Right kidney (tissue), 9 donors: ENCODE results near the gene CCDC85A.
"Not testable (repeated sequence)": the region's sequence is repeated elsewhere in the genome, so short reads cannot be mapped to it uniquely, and the experiment has no call there.

Experiments used
- DNase-seq: peaks from one replicate; pipeline ENCODE4 v3.0.0-alpha.2; 2016
- long read RNA-seq, 8 donors: transcript quantifications; one replicate each; lab custom pipeline, GENCODE V29; 2026

Gene CCDC85A
- long read RNA-seq, donor 1: 0 reads
- long read RNA-seq, donor 2: 0 reads
- long read RNA-seq, donor 3: 0 reads
- long read RNA-seq, donor 4: 0 reads
- long read RNA-seq, donor 5: 0 reads
- long read RNA-seq, donor 6: 0 reads
- long read RNA-seq, donor 7: 0 reads
- long read RNA-seq, donor 8: 0 reads

GRCh38 chr2:56183643-56184499, at the start of gene CCDC85A:
Gene CCDC85A (plus strand): TSS chr2:56183990. CDS start chr2:56184625, 635 bp downstream.
- peak; percentile 96 for DNase-seq

GRCh38 chr2:56134861-56135260, 48.9 kb upstream of the CCDC85A start:
- DNase-seq: no peak

DNA sequence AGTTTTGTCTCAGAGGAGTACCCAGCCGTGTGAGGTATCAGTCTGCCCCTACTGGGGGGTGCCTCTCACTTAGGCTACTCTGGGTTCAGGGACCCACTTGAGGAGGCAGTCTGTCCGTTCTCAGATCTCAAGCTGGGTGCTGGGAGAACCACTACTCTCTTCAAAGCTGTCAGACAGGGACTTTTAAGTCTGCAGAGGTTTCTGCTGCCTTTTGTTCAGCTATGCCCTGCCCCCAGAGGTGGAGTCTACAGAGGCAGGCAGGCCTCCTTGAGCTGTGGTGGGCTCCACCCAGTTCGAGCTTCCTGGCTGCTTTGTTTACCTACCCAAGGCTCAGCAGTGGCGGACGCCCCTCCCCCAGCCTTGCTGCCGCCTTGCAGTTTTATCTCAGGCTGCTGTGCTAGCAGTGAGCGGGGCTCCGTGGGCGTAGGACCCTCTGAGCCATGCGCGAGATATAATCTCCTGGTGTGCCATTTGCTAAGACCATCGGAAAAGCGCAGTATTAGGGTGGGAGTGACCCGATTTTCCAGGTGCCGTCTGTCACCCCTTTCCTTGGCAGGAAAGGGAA, 41.2 kb upstream of the CCDC85A start:
- not testable (repeated sequence) for DNase-seq

DNA sequence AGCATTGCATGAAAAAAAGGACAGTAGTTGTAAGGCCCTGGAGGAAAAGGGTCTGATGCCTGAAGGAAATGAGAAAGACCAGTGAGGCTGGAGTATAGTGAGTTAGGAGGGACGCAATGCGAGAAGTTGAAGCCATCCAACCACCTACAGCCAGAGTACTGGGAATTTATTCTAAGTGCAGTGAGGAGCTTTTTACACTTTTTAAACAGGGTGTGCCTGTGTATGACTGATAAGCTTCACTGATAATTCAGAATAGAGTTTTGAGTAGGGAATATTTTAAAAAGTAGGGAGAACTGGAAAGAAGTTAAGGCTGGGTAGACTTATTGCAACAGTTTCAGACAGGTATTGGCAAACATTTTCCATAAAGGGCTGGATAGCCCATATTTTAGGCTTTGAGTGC, 35.9 kb upstream of the CCDC85A start:
- no peak for DNase-seq

DNA sequence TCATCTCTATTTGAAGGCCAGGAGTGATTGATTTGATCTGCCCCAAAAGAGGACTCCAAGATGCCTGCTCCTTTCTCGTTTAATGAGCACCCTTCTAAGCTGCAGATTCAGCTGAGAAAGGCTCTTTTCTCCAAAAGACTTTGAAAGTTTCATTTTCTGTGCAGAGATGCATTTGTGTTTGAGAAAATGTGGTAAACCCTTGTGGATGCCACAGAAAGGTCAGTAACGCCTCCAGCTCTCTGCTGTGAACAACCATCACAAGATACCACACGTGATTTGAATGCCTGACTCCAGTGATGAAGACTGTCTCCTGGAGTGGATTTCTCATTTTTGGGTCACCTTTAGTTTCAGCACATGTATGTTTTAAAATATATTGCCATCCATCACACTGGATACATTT, 35.0 kb upstream of the CCDC85A start:
- no peak for DNase-seq

GRCh38 chr2:56151841-56152240, 31.9 kb upstream of the CCDC85A start:
- no peak for DNase-seq

DNA sequence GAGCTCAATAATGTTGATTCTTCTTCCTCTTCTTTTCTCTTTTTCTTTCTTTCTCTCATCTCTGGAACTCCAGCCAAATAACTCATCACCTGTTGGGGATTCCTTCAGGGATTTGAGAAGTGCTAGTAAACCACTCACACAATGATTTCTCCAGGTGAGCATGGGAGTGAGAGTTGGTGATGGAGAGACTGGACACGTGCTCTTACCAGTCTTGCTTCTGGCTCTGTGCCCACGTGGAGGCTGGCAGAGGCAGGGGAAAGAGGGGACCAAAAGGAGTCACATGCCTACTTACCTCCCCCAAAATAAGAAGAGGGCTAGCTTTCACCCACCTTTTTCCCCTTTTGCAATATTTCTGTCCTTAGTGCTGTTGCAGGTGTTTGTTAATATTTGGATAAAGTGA, 28.6 kb upstream of the CCDC85A start:
- DNase-seq: no peak

DNA sequence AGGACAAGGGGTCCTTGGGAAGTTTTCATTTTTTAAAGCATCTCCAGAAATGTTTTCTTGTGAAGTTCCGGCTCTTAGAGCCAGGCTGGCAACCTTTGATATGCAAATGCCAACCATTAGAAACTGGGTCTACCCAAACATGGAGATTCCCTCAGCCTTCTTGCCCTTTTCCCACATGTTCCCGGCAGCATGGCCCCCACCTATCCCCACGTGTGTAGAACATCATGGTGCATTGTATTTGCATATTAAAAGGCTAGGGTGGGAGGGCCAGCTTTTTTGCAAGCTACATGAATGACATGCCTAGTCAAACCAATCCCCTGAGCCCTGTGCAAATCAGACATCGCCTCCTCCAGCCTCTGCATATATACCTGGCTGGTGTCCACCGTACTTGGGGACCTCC, 23.9 kb upstream of the CCDC85A start:
- DNase-seq: not testable (repeated sequence)

DNA sequence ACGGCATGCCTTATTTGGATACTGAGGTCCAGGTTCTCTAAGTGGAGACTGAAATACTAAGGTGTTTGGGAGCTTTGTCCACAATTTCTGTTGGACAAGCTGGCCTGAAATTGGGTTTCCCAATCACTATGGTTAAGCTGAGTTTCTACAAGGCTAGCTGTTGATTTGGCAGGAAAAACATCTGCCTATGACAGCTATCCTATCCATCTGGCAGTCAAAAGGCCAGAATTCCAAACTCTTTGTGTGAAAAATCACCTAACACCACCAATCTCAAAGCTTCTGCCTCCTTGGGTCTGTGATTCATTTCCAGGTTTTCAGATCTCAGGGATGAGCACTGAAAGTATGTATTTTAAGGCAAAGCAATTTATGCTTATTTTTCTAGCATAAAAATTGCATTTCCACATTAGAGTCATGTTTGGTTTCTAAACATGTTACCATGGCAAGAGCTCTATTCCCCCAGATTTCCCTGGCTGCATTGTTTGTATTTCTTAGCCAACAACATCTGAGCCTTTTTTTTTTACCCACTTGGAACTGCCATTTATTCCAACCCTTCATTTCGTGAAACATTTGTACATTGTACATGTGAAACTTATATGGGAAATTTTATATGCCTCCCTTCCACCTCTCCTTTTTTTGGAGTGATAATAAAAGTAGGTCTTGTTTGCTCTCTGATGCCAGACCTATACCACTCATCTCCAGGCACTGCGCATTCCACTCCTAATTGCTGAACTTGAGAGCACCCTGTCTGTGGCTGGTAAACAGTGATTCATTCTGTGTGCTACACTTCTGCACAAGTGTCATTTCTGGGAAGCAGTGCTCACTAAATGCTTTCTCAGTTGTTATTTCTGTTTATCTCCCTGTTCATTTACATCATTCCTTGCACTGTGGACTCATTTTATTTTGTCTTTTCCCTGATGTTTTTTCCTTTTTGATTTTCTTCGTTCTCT, 15.9 kb upstream of the CCDC85A start:
- DNase-seq: no peak

DNA sequence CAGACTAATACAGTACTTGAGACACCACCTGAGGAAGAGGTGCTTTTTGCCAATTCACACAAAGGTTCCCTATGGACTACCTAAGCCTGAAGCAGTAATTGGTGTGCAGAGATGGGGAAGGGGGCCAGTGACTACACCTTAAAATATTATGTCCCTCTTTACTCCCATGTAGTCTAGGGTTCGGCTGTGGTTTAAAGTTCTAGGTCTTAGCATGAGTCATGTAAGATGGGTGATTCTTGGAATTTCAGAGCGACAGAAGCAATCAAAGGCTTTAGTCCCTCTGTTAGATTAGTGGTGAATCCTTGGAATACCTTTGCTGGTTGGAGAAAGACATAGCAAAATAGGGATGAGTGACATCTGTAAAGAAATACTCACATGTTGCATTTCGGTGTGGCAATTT, 14.3 kb upstream of the CCDC85A start:
- DNase-seq: no peak

- DNase-seq: no peak
These were observed 13.3 kb upstream of the CCDC85A start for GRCh38 chr2:56170504-56170903.

DNA sequence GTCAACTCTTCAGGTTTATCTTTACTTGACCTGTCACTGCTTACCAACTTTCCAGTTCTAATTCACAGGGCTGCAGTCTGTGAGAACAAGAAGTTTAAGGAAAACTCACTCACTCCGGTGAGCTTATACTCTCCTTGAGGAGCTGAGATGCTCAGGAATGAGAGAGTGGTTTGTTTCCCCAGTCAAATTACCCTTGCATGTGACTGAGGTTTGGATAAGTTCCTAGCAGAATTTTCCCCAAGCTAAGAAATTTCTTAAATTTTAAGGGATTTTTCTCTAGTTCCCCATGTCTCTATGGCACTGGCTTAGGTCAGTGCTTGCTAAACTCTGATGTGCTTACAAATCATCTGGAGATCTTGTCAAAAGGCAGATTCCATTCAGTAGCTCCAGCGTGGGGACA, 12.8 kb upstream of the CCDC85A start:
- no peak for DNase-seq

DNA sequence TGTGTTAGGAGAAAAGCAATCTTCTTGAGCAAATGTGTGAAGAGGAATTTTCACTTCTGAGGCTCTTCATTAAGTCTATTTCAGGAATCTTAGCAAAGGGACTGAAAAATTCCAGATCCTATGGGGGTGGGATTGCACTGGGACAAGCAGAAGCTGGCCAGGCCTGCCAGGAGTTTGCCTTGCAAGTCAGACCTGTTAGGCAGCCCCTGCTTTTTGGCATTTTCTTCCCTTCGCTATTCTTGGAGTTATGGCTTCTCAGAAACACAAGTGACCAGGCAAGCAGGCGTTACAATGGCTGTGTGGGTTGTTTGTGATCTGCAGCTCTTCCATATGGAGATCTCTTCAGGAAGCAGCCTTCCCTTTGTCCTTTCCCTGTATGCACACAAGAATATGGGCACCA, 8.0 kb upstream of the CCDC85A start:
- no peak for DNase-seq

DNA sequence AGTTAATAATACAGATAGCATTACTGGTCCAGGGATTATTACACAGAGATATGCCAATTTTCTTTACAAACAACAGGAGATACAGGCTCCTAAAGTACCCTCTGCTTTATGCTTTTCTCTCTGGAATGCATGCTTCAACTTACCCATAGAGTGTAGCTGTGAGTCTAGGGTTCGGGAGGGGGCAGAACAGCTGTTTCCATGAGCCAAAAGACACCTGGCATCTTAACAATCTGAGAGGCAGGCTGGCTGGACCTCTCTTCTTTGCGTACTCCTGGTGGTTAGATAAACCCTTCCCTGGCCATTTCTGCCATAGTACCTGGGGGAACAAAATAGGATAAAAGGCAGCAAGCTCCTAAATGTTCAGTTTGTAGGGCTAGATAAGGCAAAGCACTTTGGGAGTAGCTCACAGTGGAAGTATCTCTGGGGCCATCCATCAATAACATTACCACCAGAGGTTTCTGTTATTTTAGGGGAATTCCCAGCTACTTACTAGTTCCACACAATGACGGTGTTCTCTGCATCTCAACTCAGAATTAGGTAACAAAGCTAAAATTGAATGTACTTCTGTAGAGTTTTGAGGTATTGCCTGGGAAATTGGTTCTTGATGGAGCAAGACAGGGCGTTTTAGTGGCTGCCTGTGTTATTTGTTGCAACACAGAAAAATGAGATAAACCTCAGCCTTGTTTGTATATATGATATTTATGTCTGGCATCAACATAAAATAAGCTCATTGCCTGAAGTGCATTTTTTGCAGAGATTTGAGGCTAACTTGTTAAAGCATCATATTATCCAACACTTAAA, 6.2 kb upstream of the CCDC85A start:
- DNase-seq: no peak

- no peak for DNase-seq
These were observed 3.9 kb upstream of the CCDC85A start for GRCh38 chr2:56179931-56180330.

DNA sequence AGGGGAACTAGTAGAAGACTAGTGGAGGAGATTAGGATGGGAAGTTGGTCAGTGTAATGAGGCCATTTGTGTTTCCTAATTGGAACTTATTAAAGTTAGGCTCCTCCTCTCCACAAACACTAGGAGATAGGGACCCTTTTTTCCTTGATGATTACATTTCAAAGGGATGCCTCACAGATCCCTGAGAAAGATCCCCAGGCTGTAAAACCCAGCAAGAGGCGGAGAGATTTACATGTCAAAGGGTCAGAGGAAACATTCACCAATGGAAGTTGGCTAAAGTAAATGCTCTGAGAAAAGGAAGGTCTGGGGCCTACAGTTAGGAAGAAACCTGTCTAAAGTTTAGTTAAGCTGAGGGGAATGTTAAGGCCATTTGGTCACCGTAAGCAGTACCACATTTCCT, 1.4 kb upstream of the CCDC85A start:
- DNase-seq: no peak

DNA sequence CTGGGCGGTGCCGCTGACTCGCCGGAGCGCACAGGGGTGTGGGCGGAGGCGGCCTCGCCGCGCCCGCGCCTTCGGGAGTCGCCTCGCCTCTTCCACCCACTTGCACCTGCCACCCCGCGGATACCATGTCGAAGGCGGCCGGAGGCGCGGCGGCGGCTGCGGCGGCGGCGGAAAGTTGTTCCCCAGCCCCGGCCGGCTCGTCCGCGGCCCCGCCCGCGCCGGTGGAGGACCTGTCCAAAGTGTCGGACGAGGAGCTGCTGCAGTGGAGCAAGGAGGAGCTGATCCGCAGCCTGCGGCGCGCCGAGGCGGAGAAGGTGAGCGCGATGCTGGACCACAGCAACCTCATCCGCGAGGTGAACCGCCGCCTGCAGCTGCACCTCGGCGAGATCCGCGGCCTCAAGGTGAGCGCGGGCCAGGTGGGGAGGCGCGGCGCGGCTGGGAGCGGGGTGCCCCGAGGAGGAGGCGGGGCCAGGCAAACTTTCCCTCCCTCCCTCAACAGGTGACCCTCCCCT, 766 bp downstream of the CCDC85A start:
- peak; percentile 79 for DNase-seq

DNA sequence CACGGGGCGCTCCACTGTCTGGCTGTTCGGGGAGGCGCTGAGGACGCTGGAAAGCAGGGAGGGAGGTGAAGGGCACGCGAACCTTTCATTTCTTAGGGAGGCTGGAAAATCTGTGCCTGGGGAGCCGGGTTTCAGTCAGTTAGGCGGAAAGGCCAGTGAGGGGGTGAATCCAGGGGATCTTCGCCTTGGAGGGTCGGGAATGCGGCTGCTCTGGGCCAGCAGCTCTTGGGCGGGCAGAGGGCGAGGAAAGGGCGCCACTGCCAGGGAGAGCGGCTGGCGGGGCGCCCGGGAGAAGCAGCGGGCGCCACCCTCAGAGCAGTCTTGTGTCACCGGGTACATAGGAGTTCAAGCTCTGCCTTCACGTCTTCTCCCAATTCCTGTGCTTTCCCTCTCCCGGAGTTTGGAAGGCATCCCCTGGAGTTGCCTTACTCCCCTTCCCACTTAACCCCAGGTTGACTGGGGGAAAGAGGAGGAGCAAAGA, 1.4 kb downstream of the CCDC85A start:
- peak; percentile 65 for DNase-seq

DNA sequence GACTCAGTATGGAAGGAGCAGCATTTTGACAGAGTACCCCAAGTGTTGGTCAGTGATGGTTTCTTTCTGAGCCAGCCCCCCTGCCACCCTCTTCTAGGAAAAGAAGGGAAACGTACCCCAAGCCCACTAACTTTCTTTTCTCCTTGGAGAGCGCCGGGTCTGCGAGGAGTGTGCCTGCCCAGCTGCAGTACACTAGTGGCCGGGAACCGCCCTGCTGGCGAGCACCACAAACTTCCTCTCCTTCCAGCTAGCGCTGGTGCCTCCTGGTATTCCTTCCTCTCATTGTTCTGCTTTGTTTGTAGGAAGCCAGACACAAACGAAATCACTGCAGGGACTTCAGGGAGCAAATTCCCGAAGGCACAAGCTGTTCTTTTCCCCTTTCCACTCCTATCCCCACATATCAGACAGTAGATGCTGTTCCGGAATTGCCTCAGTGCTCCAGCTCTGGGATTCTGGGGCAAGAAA, 1.8 kb downstream of the CCDC85A start:
- no peak for DNase-seq

- DNase-seq: no peak
These were observed 7.8 kb downstream of the CCDC85A start for GRCh38 chr2:56191617-56192016.

DNA sequence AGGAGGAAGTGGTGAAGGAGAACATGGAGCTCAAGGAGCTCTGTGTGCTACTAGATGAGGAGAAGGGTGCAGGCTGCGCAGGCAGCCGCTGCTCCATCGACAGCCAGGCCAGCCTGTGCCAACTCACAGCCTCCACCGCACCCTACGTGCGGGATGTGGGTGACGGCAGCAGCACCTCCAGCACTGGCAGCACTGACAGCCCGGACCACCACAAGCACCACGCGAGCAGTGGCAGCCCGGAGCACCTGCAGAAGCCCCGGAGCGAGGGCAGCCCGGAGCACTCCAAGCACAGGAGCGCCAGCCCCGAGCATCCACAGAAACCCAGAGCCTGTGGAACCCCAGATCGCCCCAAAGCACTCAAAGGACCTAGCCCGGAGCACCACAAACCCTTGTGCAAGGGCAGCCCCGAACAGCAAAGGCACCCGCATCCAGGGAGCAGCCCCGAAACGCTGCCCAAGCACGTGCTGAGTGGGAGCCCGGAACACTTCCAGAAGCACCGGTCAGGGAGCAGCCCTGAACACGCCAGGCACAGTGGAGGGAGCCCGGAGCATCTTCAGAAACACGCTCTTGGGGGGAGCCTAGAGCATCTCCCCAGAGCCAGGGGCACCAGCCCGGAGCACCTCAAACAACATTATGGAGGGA, 9.0 kb downstream of the CCDC85A start:
- DNase-seq: no peak
